K562 (cell line): ENCODE results near the gene CD37. TPM values are rescaled to one million over a fixed set of nuclear protein-coding genes. Genes with fewer than 3 reads are reported as not detected.

Source experiments
- BRD9 ChIP-seq: fragments of 450-650 bp; IDR thresholded peaks from 2 replicates; pipeline ENCODE4 v1.6.1; 2018; ENCODE audit warnings: low read depth; ENCODE audit not compliant: partially characterized antibody
- FOXJ2 ChIP-seq: fragments of 200-800 bp; sonication (Bioruptor generic); IDR thresholded peaks from 2 replicates; pipeline ENCODE4 v1.6.1; 2016; ENCODE audit warnings: missing genetic modification characterization, missing compliant biosample characterization
- XRCC3 ChIP-seq: fragments of 450-650 bp; IDR thresholded peaks from 2 replicates; pipeline ENCODE4 v1.6.1; 2017; ENCODE audit warnings: mild to moderate bottlenecking, moderate library complexity
- ZBTB11 ChIP-seq, 3 experiments: fragments of 200-800 bp in 1 of 3; fragments of 250-450 bp in 1 of 3; fragments of 450-650 bp in 1 of 3; sonication (Bioruptor Pico) in 1 of 3; sonication (Bioruptor generic) in 1 of 3; formaldehyde crosslinking in 1 of 3; IDR thresholded peaks; 2 replicates each; pipeline versions ENCODE4 v1.6.1 to v1.8.0; 2016 to 2022; ENCODE audit warnings: mild to moderate bottlenecking in 2 of 3, missing genetic modification characterization in 2 of 3, missing compliant biosample characterization in 1 of 3, moderate library complexity in 1 of 3
- ZNF24 ChIP-seq: fragments of 450-650 bp; IDR thresholded peaks from 2 replicates; pipeline ENCODE4 v1.6.1; 2016
- ZNF449 ChIP-seq: fragments of 250-450 bp; sonication (Bioruptor Pico); IDR thresholded peaks from 2 replicates; pipeline ENCODE4 v1.8.0; 2022; ENCODE audit warnings: moderate library complexity, mild to moderate bottlenecking, inconsistent platforms
- ZNF551 ChIP-seq: fragments of 250-450 bp; sonication (Bioruptor Pico); IDR thresholded peaks from 2 replicates; pipeline ENCODE4 v1.5.0; 2021; ENCODE audit warnings: mild to moderate bottlenecking, moderate library complexity
- ZNF655 ChIP-seq: fragments of 250-450 bp; sonication (Bioruptor Pico); IDR thresholded peaks from 2 replicates; pipeline ENCODE4 v1.5.0; 2021
- polyA plus RNA-seq, 8 experiments: library from polyadenylated mRNA; depleted of rRNA in 4 of 8; stranded (reverse) in 5 of 8; unstranded in 3 of 8; fragments of >200 nt; fragmentation: Nextera tagmentation in 2 of 8; fragmentation: Illumina TruSeq in 1 of 8; extraction: Ambion mirVana in 2 of 8; extraction: Trizol in 1 of 8; gene quantifications; 2 replicates each; pipeline versions ENCODE4 v1.2.1 to v1.2.3, GENCODE V29; 2011 to 2014; ENCODE audit warnings: inconsistent platforms in 1 of 8, missing spikeins in 1 of 8
- total RNA-seq, 7 experiments: library from RNA; depleted of rRNA in 6 of 7; stranded (reverse); fragments of >200 nt in 6 of 7; fragmentation: Illumina TruSeq in 2 of 7; extraction: Trizol in 2 of 7; gene quantifications; 2 replicates each; pipeline versions ENCODE4 v1.2.1 to v1.2.3, GENCODE V29; 2011 to 2021; ENCODE audit warnings: low replicate concordance in 1 of 7

CD37 gene
- total and polyA plus RNA-seq, 9 of the 15 experiments (the other 6 are each of a cell fraction or from before 2014, with no cell fraction given) = 2.5 to 19.0 (median 7.4) TPM

GRCh38 chr19:49335071-49335783 is at the start of gene CD37 (continued):
- no peak for TF ChIP-seq ZNF551 (CRISPR knock-in tag)
- TF ChIP-seq FOXJ2 = no peak
- no peak for TF ChIP-seq ZNF24
- no peak for TF ChIP-seq ZNF655 (CRISPR knock-in tag)
- no peak for TF ChIP-seq XRCC3
- no peak for TF ChIP-seq BRD9
- no peak for TF ChIP-seq ZNF449 (CRISPR knock-in tag)
- no peak for TF ChIP-seq ZBTB11 (CRISPR knock-in tag; IDR thresholded peaks at IDR 0.05)
